GM12878 (cell line): ENCODE measurements around the gene EEPD1. TPM values are rescaled to one million over a fixed set of nuclear protein-coding genes. Genes with fewer than 3 reads are reported as not detected.

Experiments used
- ATAC-seq: fragments of 200-7000 bp; cut with Tn5 transposase; 3 replicates; pipeline ENCODE4 v1.9.1; 2020; ENCODE audit warnings: mild to moderate bottlenecking, moderate library complexity
- BruUV-seq: library from RNA; stranded (reverse); fragments of 400-500 nt; replicated peaks from 2 replicates; lab custom pipeline; 2021; lab: Mats Ljungman, UMichigan
- CTCF ChIA-PET: fragments of 300-600 bp; sonication (Branson Sonifier 250); formaldehyde crosslinking; extraction: SDS; loops from one replicate; lab custom pipeline; 2021; ENCODE audit warnings: inconsistent platforms; lab: Yijun Ruan, JAX
- POLR2A ChIA-PET: fragments of 350-600 bp; formaldehyde crosslinking; extraction: SDS; loops from one replicate; lab custom pipeline; 2021; ENCODE audit warnings: inconsistent platforms; lab: Charles Lee
- RAD21 ChIA-PET: fragments of 300-600 bp; sonication (Branson Sonifier 250); formaldehyde crosslinking; loops from one replicate; lab custom pipeline; 2023; ENCODE audit warnings: antibody characterized with exemption; ENCODE audit not compliant: unreplicated experiment; lab: Charles Lee
- SMC1A ChIA-PET: fragments of 300-600 bp; sonication (Branson Sonifier 250); formaldehyde crosslinking; loops from one replicate; lab custom pipeline; 2023; ENCODE audit not compliant: unreplicated experiment, uncharacterized antibody; lab: Charles Lee
- DNase-seq: peaks from one replicate; pipeline ENCODE4 v3.0.0-alpha.2; 2011; ENCODE audit warnings: low read depth, low spot score
- FAIRE-seq: peaks from 3 replicates; lab custom pipeline; 2011; peaks lifted over from hg19 to GRCh38; lab: Jason Lieb, UNC
- H2AFZ ChIP-seq: 2 replicates; pipeline ENCODE4 v1.6.0; 2011; ENCODE audit warnings: low read depth, low read length, control low read depth; ENCODE audit not compliant: control insufficient read depth
- H3K27ac ChIP-seq: 2 replicates; pipeline ENCODE4 v1.5.1; 2011; ENCODE audit warnings: control low read depth; ENCODE audit not compliant: control insufficient read depth, insufficient read depth
- H3K27me3 ChIP-seq, 2 experiments: replicated peaks in 1 of 2; 2 replicates each; pipeline versions ENCODE4 v1.6.0 to v1.6.1; 2011; ENCODE audit warnings: low read length in 1 of 2; ENCODE audit not compliant: control insufficient read depth in 2 of 2, insufficient read depth in 2 of 2
- H3K36me3 ChIP-seq, 2 experiments: 2 replicates each; pipeline ENCODE4 v1.5.1; 2011; ENCODE audit warnings: low read length in 1 of 2; ENCODE audit not compliant: control insufficient read depth in 2 of 2, insufficient read depth in 2 of 2
- H3K4me1 ChIP-seq: 2 replicates; pipeline ENCODE4 v1.6.1; 2011; ENCODE audit warnings: mild to moderate bottlenecking, low read length, moderate library complexity, mixed read lengths; ENCODE audit not compliant: control insufficient read depth, insufficient read depth
- H3K4me2 ChIP-seq: 2 replicates; pipeline ENCODE4 v1.6.0; 2011; ENCODE audit warnings: control low read depth; ENCODE audit not compliant: control insufficient read depth, insufficient read depth
- H3K4me3 ChIP-seq: fragments of 200-600 bp; sonication (generic); 2 replicates; pipeline ENCODE4 v1.5.1; 2016
- H3K79me2 ChIP-seq: 2 replicates; pipeline ENCODE4 v1.6.0; 2011; ENCODE audit warnings: low read length; ENCODE audit not compliant: control insufficient read depth, insufficient read depth
- H3K9ac ChIP-seq: 2 replicates; pipeline ENCODE4 v1.8.0; 2011; ENCODE audit warnings: low read length, control low read depth, mixed read lengths; ENCODE audit not compliant: control insufficient read depth, insufficient read depth
- H3K9me3 ChIP-seq: replicated peaks from 3 replicates; pipeline ENCODE4 v1.5.1; 2011; ENCODE audit warnings: mild to moderate bottlenecking, low read length; ENCODE audit not compliant: control insufficient read depth, insufficient read depth
- H4K20me1 ChIP-seq: 2 replicates; pipeline ENCODE4 v1.6.0; 2011; ENCODE audit not compliant: control insufficient read depth, insufficient read depth
- ATF7 ChIP-seq: fragments of 450-650 bp; IDR thresholded peaks from 2 replicates; pipeline ENCODE4 v1.6.1; 2016; ENCODE audit warnings: low read depth, mild to moderate bottlenecking
- CBX3 ChIP-seq: fragments of 200-600 bp; sonication (generic); IDR thresholded peaks from 2 replicates; pipeline ENCODE4 v1.6.1; 2016; ENCODE audit warnings: low read depth, borderline replicate concordance
- CBX5 ChIP-seq: sonication (generic); IDR thresholded peaks from 2 replicates; pipeline ENCODE4 v1.6.1; 2016; ENCODE audit warnings: low read depth, moderate library complexity, mild to moderate bottlenecking, inconsistent platforms
- CEBPB ChIP-seq, 2 experiments: fragments of 150-350 bp in 1 of 2; IDR thresholded peaks; 2 replicates each; pipeline ENCODE4 v1.6.1; 2012 to 2014; ENCODE audit warnings: low read depth in 2 of 2, low read length in 2 of 2, borderline replicate concordance in 1 of 2, inconsistent platforms in 1 of 2
- CREM ChIP-seq: IDR thresholded peaks from 2 replicates; pipeline ENCODE4 v1.6.1; 2014; ENCODE audit warnings: antibody characterized with exemption, low read depth
- FOS ChIP-seq: IDR thresholded peaks from 3 replicates; pipeline ENCODE4 v1.6.1; 2011; ENCODE audit warnings: borderline replicate concordance; ENCODE audit not compliant: insufficient read length; ENCODE audit errors: extremely low read depth
- IKZF1 ChIP-seq: fragments of 450-650 bp; conservative IDR thresholded peaks from 2 replicates; pipeline ENCODE4 v1.6.1; 2017; ENCODE audit warnings: antibody characterized with exemption, mild to moderate bottlenecking
- NFYA ChIP-seq: IDR thresholded peaks from 2 replicates; pipeline ENCODE4 v1.6.1; 2011; ENCODE audit warnings: low read depth, mild to moderate bottlenecking, low read length, improper control_type of control experiment, borderline replicate concordance
- SIN3A ChIP-seq: IDR thresholded peaks from 2 replicates; pipeline ENCODE4 v1.6.1; 2012; ENCODE audit warnings: low read depth, low read length, improper control_type of control experiment
- WGBS: methylation state at CpG from one replicate; pipeline ENCODE4 v1.1.6; 2016; ENCODE audit warnings: low lambda C conversion rate; ENCODE audit not compliant: insufficient replicate concordance, insufficient coverage; ENCODE audit errors: missing lambda C conversion rate; 5-methylcytosine and 5-hydroxymethylcytosine counted together
- in situ Hi-C: fragments of 300-500 bp; cut with MboI; formaldehyde crosslinking; loops from 9 replicates; pipeline ENCODE4 v1.14.3; 2018; ENCODE audit warnings: mixed read lengths
- intact Hi-C: fragments of 100-400 bp; cut with micrococcal nuclease; formaldehyde crosslinking; loops from one replicate; pipeline ENCODE4 v1.14.2; 2022; ENCODE audit not compliant: unreplicated experiment
- polyA plus RNA-seq, 11 experiments: library from polyadenylated mRNA; depleted of rRNA in 4 of 11; unstranded in 6 of 11; stranded (reverse) in 5 of 11; fragments of >200 nt; fragmentation: Nextera tagmentation in 4 of 11; fragmentation: Illumina TruSeq in 1 of 11; extraction: Ambion mirVana in 4 of 11; extraction: Trizol in 1 of 11; gene quantifications; 1 replicate in 1 of 11; 2 replicates in 10 of 11; pipeline versions ENCODE4 v1.2.1 to v1.2.3, GENCODE V29; 2011 to 2016; ENCODE audit warnings: inconsistent platforms in 2 of 11, missing spikeins in 2 of 11, low read depth in 1 of 11
- total RNA-seq, 4 experiments: library from RNA; depleted of rRNA in 3 of 4; stranded (reverse); fragments of >200 nt in 3 of 4; fragmentation: Illumina TruSeq in 1 of 4; extraction: Trizol in 1 of 4; gene quantifications; 2 replicates each; pipeline versions ENCODE4 v1.2.1 to v1.2.3, GENCODE V29; 2013 to 2021
- TF ChIP-seq, protein P1 (sequence below): IDR thresholded peaks from 2 replicates; pipeline ENCODE4 v1.6.1; 2012; ENCODE audit warnings: low read depth, low read length, improper control_type of control experiment
- TF ChIP-seq, protein P2 (sequence below): fragments of 150-350 bp; IDR thresholded peaks from 2 replicates; pipeline ENCODE4 v1.6.1; 2014; ENCODE audit warnings: mild to moderate bottlenecking, low read depth, low read length
- TF ChIP-seq, protein P3 (sequence below): fragments of 450-650 bp; IDR thresholded peaks from 2 replicates; pipeline ENCODE4 v1.6.1; 2017; ENCODE audit warnings: mild to moderate bottlenecking, moderate library complexity
- TF ChIP-seq, protein P4 (sequence below): IDR thresholded peaks from 2 replicates; pipeline ENCODE4 v1.6.1; 2011; ENCODE audit warnings: borderline replicate concordance, low read depth, mild to moderate bottlenecking, moderate library complexity, low read length; ENCODE audit not compliant: insufficient read depth, poor library complexity, severe bottlenecking

The EEPD1 gene
- total and polyA plus RNA-seq, 10 of the 15 experiments (the other 5 are each of a cell fraction or from before 2014, with no cell fraction given), result 0.24 to 2.8 (median 0.86) TPM; not detected in 1

DNA sequence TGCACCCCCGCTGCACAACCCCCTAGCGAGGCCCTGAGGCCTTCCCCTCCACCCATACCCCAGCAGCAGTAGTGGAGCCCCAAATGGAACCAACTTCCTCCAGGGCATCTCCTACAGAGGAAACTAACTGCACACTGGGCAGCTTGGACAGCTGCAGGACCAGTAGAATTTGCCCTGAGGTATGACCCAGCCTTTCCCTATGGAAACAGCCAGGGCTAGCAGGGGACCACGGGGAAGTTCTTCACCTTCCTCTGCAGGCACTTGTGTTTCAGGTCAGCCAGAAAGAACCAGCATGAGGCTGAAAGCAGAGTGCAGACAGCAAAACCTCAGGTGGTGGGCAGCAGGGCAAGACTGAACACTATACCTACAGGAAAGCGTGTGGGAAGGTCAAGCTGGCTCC is 5.7 kb upstream of the EEPD1 start (continued):
- no peak for TF ChIP-seq CEBPB (IDR thresholded peaks at IDR 0.05; ENCODE audit: borderline replicate concordance in 1 of 2, low read depth in 2 of 2, low read length in 2 of 2)
- TF ChIP-seq, protein P1, sequence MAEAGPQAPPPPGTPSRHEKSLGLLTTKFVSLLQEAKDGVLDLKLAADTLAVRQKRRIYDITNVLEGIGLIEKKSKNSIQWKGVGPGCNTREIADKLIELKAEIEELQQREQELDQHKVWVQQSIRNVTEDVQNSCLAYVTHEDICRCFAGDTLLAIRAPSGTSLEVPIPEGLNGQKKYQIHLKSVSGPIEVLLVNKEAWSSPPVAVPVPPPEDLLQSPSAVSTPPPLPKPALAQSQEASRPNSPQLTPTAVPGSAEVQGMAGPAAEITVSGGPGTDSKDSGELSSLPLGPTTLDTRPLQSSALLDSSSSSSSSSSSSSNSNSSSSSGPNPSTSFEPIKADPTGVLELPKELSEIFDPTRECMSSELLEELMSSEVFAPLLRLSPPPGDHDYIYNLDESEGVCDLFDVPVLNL, result no peak

DNA sequence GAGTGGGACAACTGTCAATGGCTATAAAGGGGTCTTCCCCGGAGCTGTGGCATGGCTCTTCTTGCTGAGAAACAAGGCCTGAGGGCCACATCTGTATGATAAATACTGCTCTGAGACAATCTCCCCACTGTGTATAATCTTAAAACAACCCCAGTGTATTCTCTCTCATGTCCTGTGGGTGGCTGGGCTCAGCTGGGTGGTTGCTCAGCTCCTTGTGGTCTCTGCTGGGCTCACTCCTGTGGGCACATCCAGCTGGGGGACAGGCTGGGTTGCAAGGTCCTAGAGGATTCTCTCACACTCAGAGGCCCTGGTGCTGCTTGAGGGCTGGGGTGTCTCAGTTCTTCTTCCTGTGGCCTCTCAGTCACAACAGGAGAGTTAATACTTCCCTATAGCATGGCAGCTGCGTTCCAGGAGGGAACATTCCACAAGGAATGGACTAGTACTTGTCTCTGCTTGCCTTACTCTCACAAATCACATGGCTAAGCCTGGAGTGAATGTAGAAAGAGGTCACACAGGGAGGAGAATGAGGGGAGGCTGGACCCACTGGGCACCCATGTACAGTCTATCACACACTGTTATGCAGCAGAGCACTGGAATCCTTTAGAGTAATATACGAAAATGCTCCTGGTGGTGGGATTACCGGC is 4.5 kb upstream of the EEPD1 start:
- 37% methylated on average over 4 of the region's 4 CpGs for WGBS
- Histone ChIP-seq H3K36me3 (no peaks in the 10 kb centered on the region), H3K4me1 (peaks cover 1% of the 10 kb centered on the region), H4K20me1 (no peaks in the 10 kb centered on the region), H3K4me2 (no peak overlapping the region), H2AFZ (no peak overlapping the region), H3K27me3 (no peaks in the 10 kb centered on the region; a peak in 2 of 4 replicates), H3K79me2 (no peaks in the 10 kb centered on the region), H3K4me3 (no peak overlapping the region), H3K9ac (no peak overlapping the region), H3K27ac (no peak overlapping the region), H3K9me3 (no peaks in the 10 kb centered on the region; the same call in 2 of the 3 replicates)
- RAD21 ChIA-PET, result no interaction called here
- intact Hi-C loops, result no loop called here
- no TSS peak for BruUV-seq
- POLR2A ChIA-PET, result no interaction called here
- no peak for ATAC-seq
- DNase-seq, result no peak
- SMC1A ChIA-PET, result no interaction called here
- FAIRE-seq, result no peak
- CTCF ChIA-PET, result no interaction called here
- in situ Hi-C loops, result no loop called here
- TF ChIP-seq NFYA (no peak), IKZF1 (no peak), CBX5 (no peak), CBX3 (no peak), ATF7 (no peak), CREM (no peak), FOS (no peak), SIN3A (no peak)
- TF ChIP-seq, protein P2, sequence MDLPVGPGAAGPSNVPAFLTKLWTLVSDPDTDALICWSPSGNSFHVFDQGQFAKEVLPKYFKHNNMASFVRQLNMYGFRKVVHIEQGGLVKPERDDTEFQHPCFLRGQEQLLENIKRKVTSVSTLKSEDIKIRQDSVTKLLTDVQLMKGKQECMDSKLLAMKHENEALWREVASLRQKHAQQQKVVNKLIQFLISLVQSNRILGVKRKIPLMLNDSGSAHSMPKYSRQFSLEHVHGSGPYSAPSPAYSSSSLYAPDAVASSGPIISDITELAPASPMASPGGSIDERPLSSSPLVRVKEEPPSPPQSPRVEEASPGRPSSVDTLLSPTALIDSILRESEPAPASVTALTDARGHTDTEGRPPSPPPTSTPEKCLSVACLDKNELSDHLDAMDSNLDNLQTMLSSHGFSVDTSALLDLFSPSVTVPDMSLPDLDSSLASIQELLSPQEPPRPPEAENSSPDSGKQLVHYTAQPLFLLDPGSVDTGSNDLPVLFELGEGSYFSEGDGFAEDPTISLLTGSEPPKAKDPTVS, result no peak
- TF ChIP-seq, protein P3, sequence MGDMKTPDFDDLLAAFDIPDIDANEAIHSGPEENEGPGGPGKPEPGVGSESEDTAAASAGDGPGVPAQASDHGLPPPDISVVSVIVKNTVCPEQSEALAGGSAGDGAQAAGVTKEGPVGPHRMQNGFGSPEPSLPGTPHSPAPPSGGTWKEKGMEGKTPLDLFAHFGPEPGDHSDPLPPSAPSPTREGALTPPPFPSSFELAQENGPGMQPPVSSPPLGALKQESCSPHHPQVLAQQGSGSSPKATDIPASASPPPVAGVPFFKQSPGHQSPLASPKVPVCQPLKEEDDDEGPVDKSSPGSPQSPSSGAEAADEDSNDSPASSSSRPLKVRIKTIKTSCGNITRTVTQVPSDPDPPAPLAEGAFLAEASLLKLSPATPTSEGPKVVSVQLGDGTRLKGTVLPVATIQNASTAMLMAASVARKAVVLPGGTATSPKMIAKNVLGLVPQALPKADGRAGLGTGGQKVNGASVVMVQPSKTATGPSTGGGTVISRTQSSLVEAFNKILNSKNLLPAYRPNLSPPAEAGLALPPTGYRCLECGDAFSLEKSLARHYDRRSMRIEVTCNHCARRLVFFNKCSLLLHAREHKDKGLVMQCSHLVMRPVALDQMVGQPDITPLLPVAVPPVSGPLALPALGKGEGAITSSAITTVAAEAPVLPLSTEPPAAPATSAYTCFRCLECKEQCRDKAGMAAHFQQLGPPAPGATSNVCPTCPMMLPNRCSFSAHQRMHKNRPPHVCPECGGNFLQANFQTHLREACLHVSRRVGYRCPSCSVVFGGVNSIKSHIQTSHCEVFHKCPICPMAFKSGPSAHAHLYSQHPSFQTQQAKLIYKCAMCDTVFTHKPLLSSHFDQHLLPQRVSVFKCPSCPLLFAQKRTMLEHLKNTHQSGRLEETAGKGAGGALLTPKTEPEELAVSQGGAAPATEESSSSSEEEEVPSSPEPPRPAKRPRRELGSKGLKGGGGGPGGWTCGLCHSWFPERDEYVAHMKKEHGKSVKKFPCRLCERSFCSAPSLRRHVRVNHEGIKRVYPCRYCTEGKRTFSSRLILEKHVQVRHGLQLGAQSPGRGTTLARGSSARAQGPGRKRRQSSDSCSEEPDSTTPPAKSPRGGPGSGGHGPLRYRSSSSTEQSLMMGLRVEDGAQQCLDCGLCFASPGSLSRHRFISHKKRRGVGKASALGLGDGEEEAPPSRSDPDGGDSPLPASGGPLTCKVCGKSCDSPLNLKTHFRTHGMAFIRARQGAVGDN, result no peak
- TF ChIP-seq, protein P4, sequence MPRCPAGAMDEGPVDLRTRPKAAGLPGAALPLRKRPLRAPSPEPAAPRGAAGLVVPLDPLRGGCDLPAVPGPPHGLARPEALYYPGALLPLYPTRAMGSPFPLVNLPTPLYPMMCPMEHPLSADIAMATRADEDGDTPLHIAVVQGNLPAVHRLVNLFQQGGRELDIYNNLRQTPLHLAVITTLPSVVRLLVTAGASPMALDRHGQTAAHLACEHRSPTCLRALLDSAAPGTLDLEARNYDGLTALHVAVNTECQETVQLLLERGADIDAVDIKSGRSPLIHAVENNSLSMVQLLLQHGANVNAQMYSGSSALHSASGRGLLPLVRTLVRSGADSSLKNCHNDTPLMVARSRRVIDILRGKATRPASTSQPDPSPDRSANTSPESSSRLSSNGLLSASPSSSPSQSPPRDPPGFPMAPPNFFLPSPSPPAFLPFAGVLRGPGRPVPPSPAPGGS, result no peak
